ENCODE measurements around the gene NPTXR. TPM values are rescaled to one million over a fixed set of nuclear protein-coding genes. Genes with fewer than 3 reads are reported as not detected.

Gene NPTXR
- 1.3 and 1.6 TPM in 2 replicates for total RNA-seq

DNA sequence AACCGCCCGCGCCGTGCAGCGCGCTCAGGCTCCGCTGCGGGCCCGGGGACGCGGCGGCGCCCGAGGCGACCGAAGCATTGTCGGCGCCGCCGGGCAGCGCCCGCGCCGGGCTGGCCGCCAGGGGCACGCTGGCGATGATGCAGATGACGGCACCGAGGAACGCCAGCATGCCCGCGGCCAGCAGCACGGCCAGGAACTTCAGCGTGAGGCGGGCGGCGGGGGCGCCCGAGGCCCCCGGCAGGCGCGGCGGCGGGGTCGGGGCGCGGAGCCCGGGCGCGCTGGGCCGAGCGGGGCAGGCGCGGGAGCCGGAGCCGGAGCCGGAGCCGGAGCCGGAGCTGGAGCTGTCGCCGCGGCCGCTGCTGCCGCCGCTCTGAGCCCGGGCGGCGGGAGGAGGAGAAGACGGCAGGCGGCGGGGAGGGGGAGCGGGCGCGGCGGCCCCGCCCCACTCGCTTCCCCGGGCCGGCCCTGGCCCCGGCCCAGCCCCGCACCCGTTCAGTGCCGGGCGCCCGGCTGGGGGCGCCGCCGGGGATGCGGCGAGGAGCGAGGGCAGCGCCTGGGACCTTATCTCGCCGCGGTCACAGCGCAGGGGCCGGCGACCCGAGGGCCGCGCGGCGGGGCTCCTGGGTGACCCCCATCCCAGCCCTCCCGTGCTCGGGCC lies at the start of gene NPTXR:
TSS of gene NPTXR (minus strand) at position 372 of the 658 bp plus-strand sequence.
- intact Hi-C loops (cut with micrococcal nuclease) = loop anchor here (5.0 kb wide), 1 partner anchor 86 kb away; the partner anchor contains the start of gene SUN2

DNA sequence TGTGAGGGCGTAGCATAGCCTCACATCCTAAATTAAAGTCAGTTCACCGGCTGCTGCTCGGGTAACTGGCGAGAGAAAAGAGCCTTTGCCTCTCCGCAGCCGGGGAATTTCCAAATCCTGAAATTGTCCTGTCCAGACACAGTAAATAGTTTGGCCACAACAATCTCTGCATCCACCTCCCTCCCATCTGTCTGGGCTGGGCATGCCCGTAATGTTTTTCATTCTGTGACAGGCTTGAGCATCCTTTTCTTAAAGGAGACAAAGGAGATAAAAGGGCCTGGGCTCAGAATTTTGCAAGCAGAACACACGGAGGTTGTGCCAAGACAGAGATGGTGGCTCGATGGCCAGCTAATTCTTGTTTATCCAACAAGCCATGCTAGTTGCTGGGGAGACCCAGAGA lies 47.4 kb upstream of the NPTXR start:
- intact Hi-C loops (cut with micrococcal nuclease) = no loop called here

DNA sequence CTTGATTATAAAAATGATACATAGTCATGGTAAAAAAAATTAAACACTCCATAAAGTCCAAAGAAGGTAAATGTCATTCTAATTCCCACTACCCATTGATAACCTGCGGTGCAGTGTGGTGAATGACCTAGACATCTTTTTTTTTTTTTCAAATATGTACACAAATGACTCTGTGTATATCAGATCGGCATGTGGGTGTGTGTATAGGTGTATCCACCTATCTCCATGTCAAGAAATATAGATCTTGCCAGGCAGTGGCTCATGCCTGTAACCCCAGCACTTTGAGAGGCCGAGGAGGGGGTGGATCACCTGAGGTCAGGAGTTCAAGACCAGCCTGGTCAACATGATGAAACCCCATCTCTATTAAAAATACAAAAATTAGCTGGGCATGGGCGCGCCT lies 46.5 kb upstream of the NPTXR start:
- intact Hi-C loops (cut with micrococcal nuclease) = no loop called here

DNA sequence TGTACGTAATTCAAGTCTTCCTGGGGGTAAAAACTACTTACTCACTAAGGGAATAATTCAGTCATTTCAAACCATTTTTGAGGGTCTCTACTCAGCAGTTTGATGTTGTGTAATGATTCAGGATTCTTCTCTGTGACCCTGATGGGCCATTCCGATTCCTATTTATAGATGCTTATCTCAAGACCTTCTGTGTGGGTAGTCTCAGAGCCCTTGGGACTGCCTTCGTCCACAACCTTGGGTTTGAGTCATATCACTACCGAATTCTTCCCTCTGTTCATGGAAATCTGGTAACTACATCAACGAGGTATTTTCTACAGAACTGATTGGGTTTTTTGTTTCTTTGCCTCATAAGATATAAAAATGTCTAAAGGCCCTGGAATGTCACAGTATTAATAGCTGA lies 42.5 kb upstream of the NPTXR start:
- intact Hi-C loops (cut with micrococcal nuclease) = no loop called here

DNA sequence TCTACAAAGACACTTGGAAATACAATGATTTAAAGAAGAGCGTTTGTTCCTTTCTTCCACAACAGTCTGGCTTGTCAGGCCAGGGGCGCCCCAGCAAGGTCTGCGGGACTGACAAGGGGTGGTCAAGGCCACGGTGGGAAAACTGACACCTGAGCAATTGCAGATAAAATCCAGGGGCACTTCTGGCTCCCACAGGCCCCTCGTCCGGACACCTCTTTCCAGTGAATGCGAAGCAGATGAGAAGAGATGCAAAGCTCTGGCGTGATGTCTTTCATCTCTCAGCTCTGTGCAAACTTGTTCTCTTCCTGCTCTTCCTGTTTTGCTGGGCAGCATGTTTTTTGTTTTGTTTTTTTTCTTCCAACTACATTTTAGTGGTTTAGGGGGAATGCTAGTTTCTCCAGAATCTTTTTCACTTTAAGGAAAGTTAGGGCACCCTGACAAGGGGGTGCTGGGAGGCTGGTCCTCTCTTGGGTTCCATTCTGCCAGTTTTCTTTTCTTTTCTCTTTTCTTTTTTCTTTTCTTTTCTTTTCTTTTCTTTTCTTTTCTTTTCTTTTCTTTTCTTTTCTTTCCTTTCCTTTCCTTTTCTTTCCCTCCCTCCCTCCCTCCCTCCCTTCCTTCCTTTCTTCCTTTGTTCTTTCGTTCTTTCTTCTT lies 39.3 kb upstream of the NPTXR start:
- intact Hi-C loops (cut with micrococcal nuclease) = no loop called here

DNA sequence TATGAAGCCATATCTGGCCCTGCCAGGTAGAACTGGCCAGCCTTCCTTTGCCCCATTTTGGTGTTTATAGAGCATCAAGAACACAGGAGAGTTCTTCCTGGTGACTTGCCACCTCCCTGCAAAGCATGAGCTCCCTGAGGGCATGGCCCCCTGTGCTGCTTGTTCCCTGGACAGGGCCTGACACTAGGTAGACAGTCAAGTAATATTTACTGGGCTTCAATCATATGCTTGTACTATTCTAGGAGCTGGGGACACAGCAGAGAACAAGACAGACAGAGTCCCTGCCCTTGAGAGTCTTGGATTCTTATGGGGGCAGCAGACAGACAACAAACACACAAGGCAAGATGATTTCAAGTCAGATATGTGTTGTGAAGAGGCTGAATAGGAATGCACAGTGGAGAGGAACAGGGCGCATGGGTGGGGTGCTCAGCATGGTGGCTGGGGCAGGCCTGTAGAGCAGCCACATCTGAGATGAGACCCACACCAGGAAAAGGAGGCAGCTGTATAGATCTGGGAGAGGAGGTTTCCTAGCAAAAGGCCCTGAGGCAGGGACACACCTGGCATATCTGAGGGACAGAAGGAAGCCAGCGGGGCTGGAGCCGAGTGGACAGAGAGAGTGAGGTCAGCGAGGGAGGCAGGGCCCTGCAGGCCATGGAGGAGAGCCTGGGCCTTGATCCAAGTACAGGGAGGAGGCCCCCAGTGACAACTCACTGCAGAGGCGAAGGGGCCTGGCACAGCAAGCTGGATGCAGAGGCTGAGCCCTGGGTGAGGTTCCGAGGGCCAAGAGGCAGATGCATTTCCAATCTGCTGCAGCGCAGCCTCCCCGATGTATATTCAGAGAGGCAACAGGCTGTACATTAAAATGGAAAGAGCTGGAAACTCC lies 38.4 kb upstream of the NPTXR start:
- intact Hi-C loops (cut with micrococcal nuclease) = no loop called here

DNA sequence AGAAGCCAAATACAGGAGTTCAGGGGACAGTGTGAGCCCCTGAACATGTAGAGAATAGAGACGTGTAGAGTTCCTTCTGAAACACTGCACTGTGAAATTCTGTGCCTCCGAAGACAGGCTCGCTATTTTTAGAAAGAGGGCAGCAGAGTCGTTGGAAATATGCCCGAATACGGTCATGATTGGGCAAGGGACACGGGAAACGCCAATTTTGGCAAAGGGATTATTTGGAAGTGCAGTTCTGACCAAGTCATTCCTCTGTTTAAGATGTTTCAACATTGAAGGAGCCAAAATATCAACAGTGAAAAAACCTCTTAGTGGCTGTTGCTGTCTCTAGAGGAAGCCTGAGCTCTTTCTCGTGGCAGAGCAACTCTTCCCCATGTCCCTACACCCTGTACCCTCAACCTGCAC lies 37.6 kb upstream of the NPTXR start:
- intact Hi-C loops (cut with micrococcal nuclease) = no loop called here

DNA sequence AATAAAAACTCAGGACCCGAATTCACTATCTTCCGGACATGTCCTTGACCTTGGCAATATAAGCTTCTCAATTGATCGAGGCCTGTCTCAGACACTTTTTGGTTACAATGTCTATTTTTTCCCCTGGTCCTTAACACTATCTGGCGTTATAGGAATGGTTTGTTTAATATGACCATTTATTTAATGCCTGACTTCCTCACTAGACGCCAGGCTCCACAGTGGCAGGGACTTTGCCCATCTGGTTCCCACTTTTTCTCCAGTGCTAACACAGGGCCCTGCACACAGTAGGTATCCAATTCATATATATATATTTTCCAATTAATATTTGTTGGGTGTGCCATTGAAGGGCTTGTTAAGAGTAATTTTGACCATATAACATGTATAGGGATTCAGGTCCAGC lies 36.1 kb upstream of the NPTXR start:
- intact Hi-C loops (cut with micrococcal nuclease) = no loop called here

DNA sequence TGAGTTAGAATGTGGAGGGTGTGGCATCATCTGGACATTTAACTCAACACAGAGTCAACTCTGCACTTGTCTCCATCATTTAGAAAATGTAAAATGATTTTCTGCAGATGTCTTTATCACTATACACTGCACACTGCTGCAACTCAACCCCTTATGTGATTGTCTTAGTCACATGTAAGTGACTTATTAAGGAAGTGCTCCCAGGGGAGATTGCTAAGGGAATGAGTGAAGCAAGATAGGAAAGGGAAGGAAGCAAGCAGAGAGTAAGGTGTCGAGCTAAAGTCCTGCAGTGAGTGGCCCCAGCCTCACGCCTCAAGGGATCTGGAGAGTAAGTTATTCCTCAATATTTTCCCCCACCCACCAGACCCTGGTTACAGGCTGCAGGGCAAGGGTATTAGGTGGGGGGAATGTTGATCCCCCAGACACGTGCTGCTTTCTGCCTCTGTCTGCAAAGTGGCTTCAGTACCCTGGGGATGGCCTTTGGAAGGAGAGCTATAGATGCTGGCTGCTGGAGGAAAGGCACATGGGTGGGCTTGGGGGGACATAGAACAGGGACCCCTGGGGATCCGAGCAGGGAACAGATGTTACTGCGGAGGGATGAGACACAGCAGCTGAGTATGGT lies 35.4 kb upstream of the NPTXR start:
- intact Hi-C loops (cut with micrococcal nuclease) = no loop called here

DNA sequence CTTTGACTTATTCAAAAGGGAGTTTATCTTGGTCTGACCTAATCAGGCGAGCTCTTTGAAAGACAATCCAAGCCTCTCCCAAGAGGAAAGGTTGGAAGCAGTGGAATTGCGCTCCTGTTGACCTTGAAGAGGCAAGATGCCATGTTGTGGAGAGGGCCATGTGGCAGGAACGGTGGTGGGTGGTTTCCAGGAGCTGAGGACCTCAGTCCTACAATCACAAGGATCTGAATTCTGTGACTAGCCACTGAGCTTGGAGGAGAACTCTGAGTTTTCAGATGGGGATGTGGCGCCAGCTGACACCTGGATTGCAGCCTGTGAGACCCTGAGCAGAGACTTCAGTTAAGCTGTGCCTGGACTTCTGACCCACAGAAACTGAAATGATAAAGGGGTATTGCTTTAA lies 34.2 kb upstream of the NPTXR start:
- intact Hi-C loops (cut with micrococcal nuclease) = no loop called here

DNA sequence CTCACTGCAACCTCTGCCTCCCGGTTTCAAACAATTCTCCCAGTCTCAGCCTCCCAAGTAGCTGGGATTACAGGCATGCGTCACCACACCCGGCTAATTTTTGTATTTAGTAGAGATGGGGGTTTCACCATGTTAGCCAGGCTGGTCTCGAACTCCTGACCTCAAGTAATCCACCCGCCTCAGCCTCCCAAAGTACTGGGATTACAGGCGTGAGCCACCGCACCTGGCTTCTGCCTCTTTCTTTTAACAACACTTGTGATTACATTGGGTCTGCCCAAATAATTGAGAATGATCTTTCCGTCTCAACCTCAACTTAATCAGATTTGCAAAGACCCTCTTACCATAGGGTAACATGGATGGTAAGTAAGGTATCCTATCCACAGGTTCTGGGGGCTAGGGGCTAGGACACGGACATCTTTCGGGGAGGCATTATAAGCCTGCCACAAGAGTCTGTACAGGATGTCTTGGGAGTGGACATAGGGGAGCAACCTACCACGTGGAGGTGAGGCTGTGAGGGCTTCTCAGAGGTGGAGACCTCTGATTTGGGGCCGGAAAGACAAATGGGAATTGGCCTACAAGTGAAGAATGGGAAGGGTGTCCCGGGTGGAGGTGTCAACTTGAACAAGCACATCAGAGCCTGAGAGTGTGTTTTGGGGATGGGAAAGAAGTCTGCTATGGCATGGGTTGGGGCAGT lies 30.8 kb upstream of the NPTXR start:
- intact Hi-C loops (cut with micrococcal nuclease) = loop anchor here (5.0 kb wide), 2 partner anchors 218 to 648 kb away; partner anchors contain the start of gene ATF4

DNA sequence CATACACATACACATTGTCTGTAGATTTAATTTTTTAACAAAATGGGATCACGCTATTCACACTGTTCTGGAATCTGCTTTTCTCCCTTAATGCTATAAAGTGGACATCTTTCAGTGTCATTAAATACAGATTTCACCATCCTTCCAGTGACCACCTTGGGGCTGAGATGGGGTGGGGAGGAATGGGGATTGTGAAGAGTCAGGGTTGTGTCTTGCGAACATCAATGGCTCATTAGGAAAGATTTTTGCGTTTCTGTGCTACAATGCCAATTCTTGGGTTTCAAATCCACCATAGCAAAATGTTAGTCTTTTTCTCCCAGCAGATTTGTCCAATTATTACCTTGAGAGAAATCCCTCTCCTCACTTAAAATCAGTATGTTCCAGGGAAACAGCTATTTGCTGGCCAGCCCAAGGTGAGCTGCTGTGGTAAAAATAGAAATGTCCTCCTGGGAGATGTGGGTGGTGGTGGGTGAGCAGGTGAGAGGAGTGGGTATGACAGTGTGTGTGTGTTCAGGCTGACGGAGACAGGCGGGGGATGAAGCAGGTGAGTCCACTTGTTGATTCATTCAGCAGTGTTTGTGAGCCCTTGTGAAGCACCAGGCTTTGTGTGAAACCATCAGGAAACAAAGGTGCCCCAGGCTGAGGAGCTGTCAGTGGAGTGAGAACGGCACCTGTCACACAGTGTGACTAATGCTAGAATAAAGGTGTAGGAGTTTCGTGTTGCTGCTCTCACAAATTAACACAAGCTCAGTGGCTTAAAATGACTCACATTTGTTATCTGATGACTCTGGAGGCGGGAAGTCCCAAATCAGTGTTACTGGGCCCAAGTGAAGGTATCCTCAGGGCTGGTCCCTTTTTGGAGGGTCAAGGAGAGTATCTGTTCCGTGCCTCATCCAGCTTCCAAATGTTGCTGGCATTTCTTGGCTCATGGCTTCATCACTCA lies 29.9 kb upstream of the NPTXR start:
- intact Hi-C loops (cut with micrococcal nuclease) = loop anchor here (5.0 kb wide), 2 partner anchors 219 to 649 kb away; partner anchors contain the start of gene ATF4

DNA sequence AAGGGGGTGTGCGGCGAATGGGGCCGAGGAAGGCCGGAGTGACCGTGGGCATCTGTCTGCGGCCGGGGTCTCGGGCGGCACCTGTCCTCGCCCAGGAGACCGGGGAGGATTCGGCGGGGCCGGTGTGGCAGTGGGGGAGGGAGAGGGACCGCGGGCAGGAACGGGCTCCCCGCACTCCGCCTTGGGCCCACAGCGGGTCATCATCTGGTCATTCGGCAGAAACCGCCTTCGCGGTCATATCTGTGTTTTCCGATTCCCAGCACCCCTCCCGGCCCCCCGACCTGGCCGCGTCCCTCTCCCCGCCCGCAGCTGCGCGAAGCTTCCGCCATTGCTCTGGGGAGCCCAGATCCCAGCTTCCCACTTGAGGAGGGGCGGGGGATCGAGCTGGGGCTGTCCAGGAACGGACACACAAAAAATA lies 29.0 kb upstream of the NPTXR start:
- intact Hi-C loops (cut with micrococcal nuclease) = loop anchor here (1.0 to 5.0 kb wide), 7 partner anchors 112 to 649 kb away; partner anchors contain the start of genes ATF4, CBX7, GTPBP1 and RPL3

DNA sequence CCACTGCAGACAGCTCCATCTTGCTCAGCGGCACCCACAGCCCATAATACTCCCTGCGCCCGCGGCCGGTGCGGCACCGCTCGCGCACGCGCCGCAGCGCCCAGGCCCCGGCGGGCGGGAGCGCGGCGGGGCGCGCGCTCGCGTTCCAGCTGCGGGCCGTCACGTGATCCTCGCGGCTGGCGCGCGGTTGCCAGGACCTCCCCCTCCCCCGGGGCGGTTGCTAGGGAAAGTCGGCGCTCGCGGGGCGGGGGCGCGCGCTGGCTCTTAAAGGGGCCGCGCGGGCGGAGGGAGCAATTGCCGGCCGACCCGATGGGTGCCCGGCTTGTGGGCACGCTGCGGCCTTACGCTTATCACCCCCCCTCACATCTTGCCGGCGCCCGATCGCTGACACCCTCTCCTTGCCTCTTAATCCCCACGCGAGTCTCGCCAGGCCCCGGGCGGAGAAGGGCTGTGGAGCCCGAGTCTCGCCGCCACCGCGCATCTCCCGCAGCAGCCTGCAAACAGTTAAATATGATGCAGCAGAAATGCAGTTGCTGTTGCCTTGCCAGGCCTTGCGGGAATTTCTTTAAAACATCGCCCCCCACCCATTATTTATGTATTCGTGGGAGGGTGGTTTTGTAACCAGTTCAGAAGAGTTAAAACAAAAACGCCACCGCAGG lies 28.5 kb upstream of the NPTXR start, which contains the start of gene CBX6:
TSS of gene CBX6 (minus strand) at position 45 of the 659 bp plus-strand sequence. CDS start at position 19, 26 bp downstream.
- intact Hi-C loops (cut with micrococcal nuclease) = loop anchor here (1.0 to 5.0 kb wide), 7 partner anchors 113 to 650 kb away; partner anchors contain the start of genes ATF4, CBX7, GTPBP1 and RPL3

DNA sequence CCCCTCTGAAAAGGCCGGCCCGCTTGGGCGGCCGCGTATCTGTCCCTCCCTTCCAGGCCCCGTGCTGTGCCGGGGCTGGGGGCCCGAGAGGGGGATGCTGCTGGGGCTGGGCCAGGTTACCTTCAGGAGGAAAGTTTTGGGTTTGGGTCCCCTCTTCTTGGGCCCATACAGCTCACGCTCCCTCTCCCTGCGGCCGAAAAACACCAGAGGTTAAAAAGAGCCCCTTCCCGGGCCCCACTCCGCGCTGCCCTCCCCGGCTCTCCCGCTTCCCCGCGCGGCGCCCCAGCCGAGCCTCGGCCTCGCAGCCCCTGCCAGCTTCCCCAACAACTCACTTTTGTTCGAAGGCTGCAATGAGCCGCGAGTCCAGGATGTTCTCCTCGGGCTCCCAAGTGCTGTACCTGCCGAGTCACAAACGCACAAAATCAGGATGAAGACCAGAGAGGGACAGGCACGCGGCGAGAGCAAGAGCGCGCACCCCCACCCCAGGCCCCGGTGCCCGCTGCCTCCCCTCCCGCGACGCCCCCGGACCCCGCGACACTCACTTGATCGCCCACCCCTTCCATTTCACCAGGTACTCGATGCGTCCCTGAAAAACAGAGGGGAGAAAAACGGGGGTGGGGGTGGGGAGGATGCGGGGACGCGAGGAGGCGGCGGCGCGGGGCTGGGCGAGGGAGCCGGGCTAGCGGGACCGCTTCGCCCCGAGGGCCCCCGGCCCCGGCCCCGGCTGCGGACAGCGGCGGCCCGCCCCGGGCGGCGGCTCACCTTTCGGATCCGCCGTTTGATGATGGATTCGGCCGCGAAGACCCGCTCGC lies 27.7 kb upstream of the NPTXR start:
- intact Hi-C loops (cut with micrococcal nuclease) = loop anchor here (1.0 to 5.0 kb wide), 7 partner anchors 114 to 651 kb away; partner anchors contain the start of genes ATF4, CBX7, GTPBP1 and RPL3

DNA sequence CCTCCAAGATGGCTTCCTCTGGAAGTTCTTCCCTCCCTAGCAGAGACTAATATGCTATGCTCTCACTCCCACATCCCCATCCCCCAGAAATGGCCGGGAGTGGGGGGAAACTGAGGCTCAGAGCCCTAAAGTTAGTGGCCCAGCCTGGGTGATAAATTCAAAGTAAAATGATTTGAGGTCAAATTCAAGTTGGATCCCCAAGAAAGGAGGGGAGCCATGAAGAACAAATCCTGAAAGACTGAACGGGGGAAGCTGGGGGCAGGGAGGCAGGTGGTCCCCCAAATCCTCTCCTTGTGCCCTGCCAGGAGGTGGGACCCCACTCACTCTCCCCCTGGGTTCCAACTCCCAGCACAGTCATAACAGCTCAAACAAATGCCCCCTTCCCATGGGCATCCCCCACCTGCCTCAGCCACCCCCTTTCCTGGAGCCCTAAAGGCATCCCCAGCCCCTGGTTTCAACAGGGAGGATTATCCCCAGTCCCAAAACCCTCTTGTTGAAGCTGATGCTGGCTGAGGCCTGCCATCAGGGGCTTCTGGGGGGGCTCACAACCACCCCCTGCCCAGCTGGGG lies 27.0 kb upstream of the NPTXR start:
- intact Hi-C loops (cut with micrococcal nuclease) = loop anchor here (1.0 to 5.0 kb wide), 7 partner anchors 56 to 651 kb away; partner anchors contain the start of genes ATF4 and DNAL4

DNA sequence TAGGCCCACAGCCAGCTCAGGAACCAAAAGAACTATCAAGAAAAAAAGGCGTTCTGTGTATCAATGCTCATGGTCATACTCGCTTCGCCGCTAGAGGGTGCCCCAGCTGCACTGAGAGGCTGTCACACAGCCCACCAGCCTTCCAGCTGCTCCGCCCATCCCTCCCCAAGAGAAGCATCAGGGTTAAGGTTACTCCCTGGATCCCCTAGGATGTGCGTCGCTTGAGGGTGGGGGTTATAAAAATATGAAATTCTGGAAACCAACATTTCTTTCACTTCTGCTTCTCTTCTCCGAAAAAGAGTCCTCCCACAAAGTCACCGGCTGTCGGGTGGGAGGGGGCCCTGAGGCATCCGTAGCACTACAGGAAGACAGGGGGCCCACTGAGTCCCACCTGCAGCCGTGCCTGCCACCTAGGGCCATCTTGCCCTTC lies 26.5 kb upstream of the NPTXR start:
- intact Hi-C loops (cut with micrococcal nuclease) = loop anchor here (1.0 to 5.0 kb wide), 7 partner anchors 57 to 652 kb away; partner anchors contain the start of genes ATF4 and DNAL4
